ENCODE results near the gene TCERG1L. TPM values are rescaled to one million over a fixed set of nuclear protein-coding genes. Genes with fewer than 3 reads are reported as not detected.
A peak's percentile ranks its signal among the peaks of the same experiment; 100 is the strongest.
"Not testable (repeated sequence)": the region's sequence is repeated elsewhere in the genome, so short reads cannot be mapped to it uniquely, and the experiment has no call there.

Gene TCERG1L
- total RNA-seq, 2 donors from 2014 or later = not detected

DNA sequence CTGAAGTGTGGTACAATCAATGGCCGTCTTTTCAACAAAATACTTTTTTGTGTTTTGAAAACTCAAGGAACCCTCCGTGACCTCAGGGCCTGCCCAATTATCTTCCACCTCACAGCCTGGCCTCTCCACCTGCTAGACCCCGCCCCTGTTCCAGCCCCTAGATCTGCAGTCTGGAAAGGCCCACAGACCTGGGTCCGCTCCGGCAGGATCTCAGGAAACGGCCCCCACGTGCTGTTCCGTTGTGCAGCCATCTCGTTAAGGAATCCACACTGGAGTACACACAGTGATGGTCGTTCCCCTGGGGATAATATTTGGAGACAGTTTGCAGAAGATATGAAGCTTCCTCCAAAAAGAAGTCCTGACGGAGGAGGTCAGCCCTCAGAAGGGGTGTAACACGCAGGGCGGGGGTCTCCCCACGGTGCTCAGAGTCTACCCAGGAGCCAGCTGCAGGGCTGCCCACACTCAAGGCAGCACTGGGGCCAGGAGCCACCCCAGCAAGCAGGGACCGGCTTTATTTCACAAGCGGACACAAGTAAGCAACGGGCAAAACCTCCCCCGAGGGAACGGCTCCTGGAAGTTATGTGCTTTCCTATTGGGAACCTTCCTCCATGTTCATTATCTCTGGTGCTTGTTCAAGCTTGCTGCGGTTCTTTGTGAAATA lies 73.4 kb downstream of the TCERG1L start:
- ATAC-seq (no peak), DNase-seq (no peak)
- intact Hi-C loops (cut with DNase I) = no loop called here

GRCh38 chr10:131234606-131235005 lies 76.9 kb downstream of the TCERG1L start:
- DNase-seq; ATAC-seq; intact Hi-C loops (cut with DNase I): not testable (repeated sequence)

DNA sequence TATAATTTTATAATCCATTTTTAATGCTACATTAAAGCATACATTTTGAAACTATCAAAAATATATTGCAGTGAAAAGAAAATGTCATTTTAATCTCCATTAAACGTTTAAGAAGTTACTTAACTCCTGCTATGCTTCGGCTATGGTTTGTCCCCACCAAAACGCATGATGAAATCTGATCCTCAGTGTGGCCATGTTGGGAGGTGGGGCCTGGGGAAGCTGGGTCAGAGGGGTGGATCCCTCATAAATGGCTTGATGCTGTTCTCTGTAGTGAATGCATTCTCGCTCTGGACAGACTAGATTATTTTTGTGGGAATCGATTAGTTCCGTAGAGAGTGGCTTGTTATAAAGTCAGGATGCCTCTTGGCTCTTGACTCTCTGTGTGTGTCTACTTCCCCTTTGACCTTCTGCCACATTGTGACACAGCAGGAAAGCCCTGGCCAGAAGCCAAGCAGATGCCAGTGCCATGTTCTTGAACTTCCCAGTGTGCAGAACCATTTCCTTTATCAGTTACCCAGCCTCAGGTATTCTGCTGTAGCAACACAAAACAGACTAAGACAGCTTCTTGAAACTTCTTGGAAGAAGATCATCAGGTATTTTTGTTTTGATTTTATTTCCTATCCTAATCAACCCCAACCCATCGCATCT lies 77.8 kb downstream of the TCERG1L start:
- DNase-seq (no peak), ATAC-seq (no peak)
- intact Hi-C loops (cut with DNase I) = no loop called here

- DNase-seq (peak; percentile 7), ATAC-seq (no peak)
- intact Hi-C loops (cut with DNase I) = no loop called here
Measured at GRCh38 chr10:131231965-131232541, 79.5 kb downstream of the TCERG1L start.

DNA sequence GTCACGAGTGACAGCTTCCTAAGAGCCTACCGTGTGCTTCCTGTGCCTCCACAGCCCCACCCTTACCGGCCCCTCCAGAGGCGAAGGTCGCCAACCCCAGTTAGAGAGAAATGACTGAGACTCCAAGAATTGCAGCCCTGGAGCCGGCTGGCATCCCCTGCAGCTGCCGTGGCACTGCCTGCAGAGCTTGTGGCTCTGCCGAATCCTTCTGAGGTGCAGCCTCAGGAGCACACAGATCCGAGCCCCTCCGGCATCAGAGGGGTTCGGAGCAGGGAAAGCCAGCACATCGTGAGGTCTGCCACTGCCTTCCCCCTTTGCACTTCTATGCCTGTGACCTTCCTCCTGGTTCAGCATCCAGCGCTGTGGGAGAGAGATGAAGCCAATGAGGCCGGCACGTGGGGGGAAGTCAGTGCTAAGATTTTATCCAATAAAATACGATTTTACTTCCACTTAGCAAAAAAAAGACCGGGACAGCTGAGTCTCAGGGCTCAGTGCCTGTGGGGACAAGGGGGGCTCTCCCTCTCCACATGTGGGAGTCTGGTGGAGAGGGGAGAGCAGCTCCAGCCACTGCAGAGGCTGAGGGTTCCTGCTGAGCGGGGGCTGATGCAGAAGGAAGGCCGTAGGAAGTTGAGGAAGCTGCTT lies 80.1 kb downstream of the TCERG1L start:
- DNase-seq (peak; percentile 3), ATAC-seq (no peak)
- intact Hi-C loops (cut with DNase I) = no loop called here

GRCh38 chr10:131230641-131231322 lies 80.7 kb downstream of the TCERG1L start:
- no peak for ATAC-seq
- intact Hi-C loops (cut with DNase I) = no loop called here
- DNase-seq = peak; percentile 8

GRCh38 chr10:131230166-131230565 lies 81.4 kb downstream of the TCERG1L start:
- DNase-seq = peak; percentile 18
- intact Hi-C loops (cut with DNase I) = no loop called here

DNA sequence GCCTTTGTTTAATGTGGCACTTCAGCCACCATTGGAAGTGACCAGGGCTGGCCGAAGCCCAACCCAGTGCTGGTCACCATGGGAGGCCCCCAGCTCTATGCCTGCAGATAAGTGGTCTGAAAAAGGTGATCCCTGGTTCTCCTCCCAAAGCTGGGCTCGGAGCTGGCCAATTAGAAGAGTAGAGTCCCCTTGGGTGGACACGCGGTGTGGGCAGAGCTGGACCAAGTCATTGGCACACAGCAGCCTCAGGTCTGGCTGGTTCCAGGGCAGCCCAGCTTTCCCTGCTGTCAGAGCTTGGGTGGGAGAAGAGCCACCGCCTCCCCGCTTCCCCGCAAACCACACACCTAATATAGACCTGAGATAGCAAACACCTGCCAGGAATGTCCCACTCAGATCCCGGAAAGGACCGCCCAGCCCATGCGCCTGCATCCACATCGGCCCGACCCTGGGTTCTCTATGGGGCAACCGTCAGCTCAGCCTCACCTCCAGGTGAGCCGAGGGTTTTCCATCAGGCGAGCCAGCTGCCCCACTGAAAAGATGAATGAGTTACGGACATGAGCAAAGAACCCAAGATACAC lies 84.3 kb downstream of the TCERG1L start:
- no peak for ATAC-seq
- peak; percentile 9 for DNase-seq
- intact Hi-C loops (cut with DNase I) = no loop called here

More at GRCh38 chr10:131230166-131230565, 81.4 kb downstream of the TCERG1L start:
- no peak for ATAC-seq

- DNase-seq (peak; percentile 7), ATAC-seq (no peak)
- intact Hi-C loops (cut with DNase I) = no loop called here
Measured at GRCh38 chr10:131226446-131227162, 84.9 kb downstream of the TCERG1L start.

- DNase-seq (peak; percentile 8), ATAC-seq (no peak)
- intact Hi-C loops (cut with DNase I) = no loop called here
Measured at GRCh38 chr10:131224106-131224505, 87.4 kb downstream of the TCERG1L start.

GRCh38 chr10:131223422-131223821 lies 88.1 kb downstream of the TCERG1L start:
- DNase-seq (no peak), ATAC-seq (no peak)
- intact Hi-C loops (cut with DNase I) = no loop called here

- no peak for ATAC-seq
- intact Hi-C loops (cut with DNase I) = no loop called here
- peak; percentile 8 for DNase-seq
Measured at GRCh38 chr10:131222986-131223385, 88.5 kb downstream of the TCERG1L start.

GRCh38 chr10:131221632-131222277 lies 89.8 kb downstream of the TCERG1L start:
- ATAC-seq = no peak
- peak; percentile 1 for DNase-seq

DNA sequence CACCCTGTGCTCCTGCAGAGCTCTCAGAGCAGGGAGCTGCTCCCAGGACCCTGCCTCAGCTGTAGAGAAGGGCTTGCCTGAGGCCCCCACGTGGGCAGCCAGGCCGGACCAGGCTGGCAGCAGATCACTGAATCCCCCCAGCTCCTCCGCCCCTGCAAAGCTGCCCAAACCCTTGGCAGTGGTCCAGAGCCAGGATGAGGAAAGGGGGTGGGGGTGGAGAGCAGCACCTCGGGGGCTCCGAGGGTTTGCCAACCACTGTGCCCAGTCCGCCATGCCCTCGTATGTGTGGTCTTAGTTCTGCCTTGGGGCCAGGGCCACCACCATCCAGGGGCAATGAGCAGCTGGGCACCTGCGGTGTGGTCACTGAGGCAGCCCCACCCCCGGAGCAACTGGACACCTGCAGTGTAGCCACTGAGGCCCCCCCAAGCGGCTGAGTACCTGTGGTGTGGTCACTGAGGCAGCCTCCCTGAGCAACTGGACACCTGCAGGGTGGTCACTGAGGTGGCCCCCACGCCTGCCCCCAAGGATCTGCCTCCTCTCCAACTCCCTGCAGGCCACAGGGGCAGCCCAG lies 90.8 kb downstream of the TCERG1L start:
- DNase-seq = peak; percentile 8
- ATAC-seq = no peak
- intact Hi-C loops (cut with DNase I) = no loop called here

More at GRCh38 chr10:131221632-131222277, 89.8 kb downstream of the TCERG1L start:
- intact Hi-C loops (cut with DNase I) = no loop called here

DNA sequence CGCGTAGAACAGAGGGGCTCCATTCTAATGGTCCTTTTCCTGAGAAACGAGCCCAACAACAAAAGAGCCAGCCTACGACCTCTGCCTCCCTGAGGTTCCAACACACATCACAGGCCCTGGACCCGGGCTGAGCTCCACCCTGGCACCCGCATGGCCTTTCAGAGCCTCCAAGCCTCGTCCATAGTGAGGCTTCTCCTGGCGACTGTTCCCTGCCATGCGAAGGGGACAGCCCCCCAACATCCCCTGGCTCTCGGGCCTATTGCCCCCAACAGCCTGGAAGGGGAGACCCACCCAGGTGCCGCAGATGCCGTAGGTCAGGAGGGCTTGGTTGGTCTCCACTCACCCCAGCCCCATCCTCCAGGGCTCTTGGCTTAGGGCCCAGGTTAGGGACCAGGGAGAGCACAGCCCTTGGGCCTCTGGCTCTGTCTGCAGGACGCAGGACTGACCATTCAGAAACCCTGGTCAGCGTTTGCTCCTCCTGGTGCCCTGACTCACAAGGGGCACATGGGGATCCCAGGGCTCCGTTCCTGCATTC lies 91.5 kb downstream of the TCERG1L start:
- intact Hi-C loops (cut with DNase I) = no loop called here
- ATAC-seq (no peak), DNase-seq (peak; percentile 6)

- DNase-seq = peak; percentile 15
Measured at GRCh38 chr10:131219584-131219886, 92.0 kb downstream of the TCERG1L start.

GRCh38 chr10:131218811-131219583 lies 92.5 kb downstream of the TCERG1L start:
- peak; percentile 20 for DNase-seq
- intact Hi-C loops (cut with DNase I) = no loop called here
- no peak for ATAC-seq

More at GRCh38 chr10:131219584-131219886, 92.0 kb downstream of the TCERG1L start:
- intact Hi-C loops (cut with DNase I) = no loop called here
- no peak for ATAC-seq

Data from left cardiac atrium (tissue), 4 donors.